ENCODE data around the gene LTK.

Gene LTK

GRCh38 chr15:41495736-41496599 is 17.7 kb downstream of the LTK start:
- no peak for DNase-seq

GRCh38 chr15:41494922-41495735 is 18.5 kb downstream of the LTK start:
- peak; percentile 40 for DNase-seq

DNA sequence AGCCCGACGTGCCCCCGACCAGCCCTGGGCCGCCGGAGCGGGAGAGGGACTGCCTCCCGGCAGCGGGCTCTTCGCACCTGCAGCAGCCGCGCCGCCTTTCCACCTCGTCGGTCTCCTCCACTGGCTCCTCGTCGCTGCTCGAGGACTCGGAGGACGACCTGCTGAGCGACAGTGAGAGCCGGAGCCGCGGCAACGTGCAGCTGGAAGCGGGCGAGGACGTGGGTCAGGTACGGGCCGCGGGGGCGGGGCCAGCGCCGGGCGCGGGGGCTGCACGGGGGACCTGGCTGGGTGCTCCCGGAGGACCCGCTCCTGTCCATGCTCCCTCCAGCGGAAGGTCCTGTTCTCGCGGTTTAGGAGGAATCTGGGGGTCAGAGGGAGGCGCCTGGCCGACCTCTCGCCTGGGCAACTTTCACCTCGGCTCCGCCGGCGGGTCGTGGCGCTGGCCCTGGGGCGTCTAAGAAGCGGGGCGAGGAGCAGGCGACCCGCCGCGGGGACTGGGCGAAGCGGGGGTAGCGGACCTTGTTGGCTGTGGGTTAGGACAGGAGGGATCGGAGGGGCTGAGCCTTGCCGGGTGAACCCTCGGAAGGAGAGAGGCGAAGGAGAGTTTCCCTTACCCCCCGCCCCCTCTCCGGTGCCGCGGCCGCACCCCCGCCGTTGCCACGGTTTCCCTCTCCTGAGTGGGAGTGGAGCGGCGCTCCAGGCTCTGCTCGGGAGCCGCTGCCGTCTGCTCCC is 19.3 kb downstream of the LTK start:
- DNase-seq = peak; percentile 37

- DNase-seq = no peak
These were observed 19.8 kb downstream of the LTK start for GRCh38 chr15:41493902-41494189.

- DNase-seq = peak; percentile 79
These were observed 20.3 kb downstream of the LTK start, which contains the start of gene ITPKA for GRCh38 chr15:41493205-41493901. Gene ITPKA (plus strand): TSS chr15:41493874. CDS start chr15:41493928, 54 bp downstream.

GRCh38 chr15:41492597-41493204 is 20.9 kb downstream of the LTK start:
- DNase-seq = no peak

- DNase-seq = no peak
These were observed 21.7 kb downstream of the LTK start for GRCh38 chr15:41491889-41492288.

DNA sequence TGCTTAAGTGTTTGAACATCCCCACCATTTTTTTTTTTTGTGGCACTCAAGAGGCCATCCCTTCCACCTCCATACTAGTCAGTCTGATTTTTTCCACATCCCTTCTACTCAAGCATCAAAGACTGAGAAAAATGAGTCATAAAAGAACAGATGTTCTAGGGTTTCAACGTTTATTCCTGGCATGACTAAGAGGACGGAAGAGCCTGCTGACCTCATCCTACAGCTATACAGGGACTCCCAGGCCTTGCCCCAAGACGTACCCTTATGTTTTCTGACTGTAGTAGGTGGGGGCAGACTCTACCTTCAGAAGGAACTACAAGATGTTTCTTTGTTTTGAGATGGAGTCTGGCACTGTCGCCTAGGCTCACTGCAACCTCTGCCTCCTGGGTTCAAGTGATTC is 23.3 kb downstream of the LTK start:
- DNase-seq = no peak

DNA sequence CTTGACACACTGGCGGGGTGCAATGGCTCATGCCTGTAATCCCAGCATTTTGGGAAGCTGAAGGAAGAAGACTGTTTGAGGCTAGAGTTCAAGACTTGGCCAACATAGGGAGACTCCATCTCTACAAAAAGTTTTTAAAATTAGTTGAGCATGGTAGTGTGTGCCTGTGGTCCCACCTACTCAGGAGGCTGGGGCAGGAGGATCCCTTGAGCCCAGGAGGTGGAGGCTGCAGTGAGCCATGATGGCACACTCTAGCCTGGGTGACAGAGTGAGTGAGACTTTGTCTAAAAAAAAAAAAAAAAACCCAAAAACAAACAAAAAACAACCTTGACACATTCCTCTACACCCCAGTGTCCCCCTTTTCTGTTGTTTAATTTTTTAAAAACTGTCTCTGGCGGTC is 24.0 kb downstream of the LTK start:
- DNase-seq = no peak

GRCh38 chr15:41487802-41488201 is 25.8 kb downstream of the LTK start:
- peak; percentile 37 for DNase-seq

DNA sequence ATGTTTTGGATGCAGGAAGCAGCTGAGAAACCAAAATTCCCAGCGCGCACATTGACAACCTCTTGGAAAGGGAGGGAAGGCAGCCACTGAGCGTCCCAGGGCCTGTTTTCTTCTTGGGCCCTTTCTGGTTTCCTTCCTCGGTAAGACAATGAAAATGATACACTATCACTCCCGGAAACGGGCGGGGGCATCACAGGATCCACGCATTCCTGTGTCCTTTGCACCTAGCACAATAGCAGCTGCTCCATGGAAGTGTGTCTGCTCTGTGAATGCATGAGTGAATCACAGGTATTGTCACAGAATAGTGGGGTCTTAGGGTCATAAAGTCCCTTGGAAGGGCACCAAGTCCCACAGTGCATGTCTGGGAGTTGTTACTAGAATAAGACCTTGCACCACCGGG is 26.2 kb downstream of the LTK start:
- no peak for DNase-seq

DNA sequence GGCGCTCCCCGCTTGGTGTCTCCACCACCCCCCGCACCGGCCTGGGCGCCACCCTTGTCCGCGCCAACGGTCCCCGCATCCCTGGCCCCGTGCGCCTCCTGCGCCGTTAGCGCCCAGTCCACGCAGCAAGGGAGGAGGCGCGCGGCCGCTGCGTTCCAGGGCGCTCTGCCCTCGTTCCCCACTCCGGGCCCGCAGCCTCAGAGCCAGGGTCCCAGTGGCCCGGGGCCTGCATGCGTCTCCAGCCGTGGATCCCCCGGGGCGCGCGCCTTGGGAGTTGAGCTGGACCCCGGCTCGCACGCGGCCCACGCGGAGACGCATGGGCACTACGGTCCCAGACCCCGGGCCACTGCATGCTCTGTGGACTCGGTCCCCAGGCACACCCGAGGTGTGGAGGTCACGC is 27.3 kb downstream of the LTK start:
- DNase-seq = no peak

DNA sequence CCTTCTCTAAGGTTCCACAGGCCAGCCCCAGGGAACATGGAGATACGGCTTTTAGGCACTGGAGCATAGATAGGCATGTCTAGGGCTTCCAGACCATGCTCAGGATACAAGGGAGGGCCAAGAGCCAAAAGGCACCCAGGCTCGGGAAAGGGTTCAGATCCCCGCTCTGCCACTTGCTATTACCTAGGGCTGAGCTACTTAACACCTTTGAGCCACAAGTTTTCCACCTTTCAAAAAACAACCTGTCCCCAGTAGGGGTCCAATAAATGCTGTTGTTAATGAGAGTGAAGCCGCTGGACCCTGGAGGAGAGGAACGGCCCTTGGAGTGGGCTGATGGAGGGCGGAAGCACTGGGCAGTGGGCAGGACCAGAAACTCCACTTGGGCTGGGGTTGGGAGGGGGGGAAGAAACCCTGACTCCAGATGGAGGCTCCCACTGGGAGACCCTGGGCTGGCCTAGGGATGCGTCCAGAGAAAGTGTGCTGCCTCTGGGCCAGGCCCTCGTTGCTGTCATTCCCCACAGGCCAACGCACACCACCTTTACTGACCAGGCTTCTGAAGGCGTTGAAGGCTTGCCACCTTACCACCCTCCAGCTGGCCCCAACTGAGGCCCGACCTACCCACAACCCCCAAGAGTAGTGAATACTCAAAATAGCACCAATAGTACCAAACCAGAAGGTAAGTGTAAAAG is 28.5 kb downstream of the LTK start:
- DNase-seq = no peak

- peak; percentile 44 for DNase-seq
These were observed 30.1 kb downstream of the LTK start for GRCh38 chr15:41483519-41483918.

GRCh38 chr15:41483115-41483514 is 30.5 kb downstream of the LTK start:
- DNase-seq = peak; percentile 62

- DNase-seq = no peak
These were observed 31.3 kb downstream of the LTK start for GRCh38 chr15:41482110-41482877.

DNA sequence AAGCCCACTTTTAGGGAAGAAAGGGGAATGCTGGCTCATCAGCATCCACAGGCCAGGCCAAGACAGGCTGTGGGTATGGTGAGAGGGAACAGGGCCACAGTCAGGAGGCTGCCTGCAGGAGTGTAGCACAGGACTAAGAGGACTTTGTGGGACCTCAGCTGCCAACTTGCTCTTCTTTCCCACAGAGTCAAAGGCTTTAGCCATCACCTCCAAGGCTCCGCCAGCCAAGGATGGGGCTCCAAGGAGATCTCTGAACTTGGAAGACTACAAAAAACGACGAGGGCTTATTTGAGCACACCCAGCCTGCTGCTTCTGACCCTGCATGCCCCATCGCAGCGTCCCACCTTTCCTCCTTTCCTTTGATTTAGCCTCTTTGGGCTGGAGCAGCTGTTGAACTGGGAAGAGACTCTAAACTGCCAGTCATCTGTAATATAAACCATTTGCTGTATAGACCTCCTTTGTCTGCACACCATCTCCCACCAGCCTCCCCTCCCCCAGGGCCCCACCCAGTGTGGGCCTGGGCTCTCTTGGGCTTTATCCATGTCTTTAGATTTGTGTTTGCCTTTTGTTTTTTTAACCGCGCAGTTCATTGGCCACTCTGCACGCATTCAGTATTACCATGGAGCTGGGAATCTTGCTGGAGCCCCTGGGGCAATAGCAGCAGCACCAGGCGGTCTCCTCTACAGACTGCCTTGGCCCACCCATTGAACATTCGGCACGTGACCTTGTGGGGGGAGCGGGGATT is 33.1 kb downstream of the LTK start:
- no peak for DNase-seq

- DNase-seq = no peak
These were observed 37.1 kb downstream of the LTK start for GRCh38 chr15:41476416-41477048.

GRCh38 chr15:41474941-41475340 is 38.7 kb downstream of the LTK start:
- no peak for DNase-seq

GRCh38 chr15:41474436-41474835 is 39.2 kb downstream of the LTK start:
- no peak for DNase-seq
